CD4-positive, alpha-beta T cell treated with Interleukin-4 for 4 hours (primary cell): ENCODE results near the gene AFAP1.
A peak's percentile ranks its signal among the peaks of the same experiment; 100 is the strongest.

ENCODE experiments used
- DNase-seq: peaks from one replicate; pipeline ENCODE4 v3.0.0-alpha.2; 2020

The AFAP1 gene

GRCh38 chr4:7892212-7893019 lies 47.2 kb downstream of the AFAP1 start:
- DNase-seq, result no peak

- no peak for DNase-seq
Measured at GRCh38 chr4:7890635-7891393, 48.8 kb downstream of the AFAP1 start.

GRCh38 chr4:7887436-7887835 lies 52.2 kb downstream of the AFAP1 start:
- no peak for DNase-seq

- no peak for DNase-seq
Measured at GRCh38 chr4:7886007-7886973, 53.4 kb downstream of the AFAP1 start.

- DNase-seq, result no peak
Measured at GRCh38 chr4:7885216-7886006, 54.2 kb downstream of the AFAP1 start.

- no peak for DNase-seq
Measured at GRCh38 chr4:7880683-7881082, 59.0 kb downstream of the AFAP1 start.

- no peak for DNase-seq
Measured at GRCh38 chr4:7879127-7879526, 60.5 kb downstream of the AFAP1 start.

- DNase-seq, result no peak
Measured at GRCh38 chr4:7878323-7878722, 61.3 kb downstream of the AFAP1 start.

- no peak for DNase-seq
Measured at GRCh38 chr4:7877176-7877575, 62.5 kb downstream of the AFAP1 start.

- DNase-seq, result peak; percentile 69
Measured at GRCh38 chr4:7876201-7876875, 63.3 kb downstream of the AFAP1 start.

GRCh38 chr4:7874838-7875237 lies 64.8 kb downstream of the AFAP1 start:
- DNase-seq, result no peak

GRCh38 chr4:7873881-7874280 lies 65.8 kb downstream of the AFAP1 start:
- no peak for DNase-seq

- no peak for DNase-seq
Measured at GRCh38 chr4:7872264-7872771, 67.3 kb downstream of the AFAP1 start.

GRCh38 chr4:7871356-7871755 lies 68.3 kb downstream of the AFAP1 start:
- DNase-seq, result no peak

- no peak for DNase-seq
Measured at GRCh38 chr4:7868892-7869471, 70.7 kb downstream of the AFAP1 start.

- DNase-seq, result no peak
Measured at GRCh38 chr4:7868436-7868775, 71.3 kb downstream of the AFAP1 start.

GRCh38 chr4:7867701-7868435 lies 71.8 kb downstream of the AFAP1 start:
- DNase-seq, result no peak

- DNase-seq, result no peak
Measured at GRCh38 chr4:7867191-7867590, 72.5 kb downstream of the AFAP1 start.

- DNase-seq, result no peak
Measured at GRCh38 chr4:7865533-7865932, 74.1 kb downstream of the AFAP1 start.

- DNase-seq, result no peak
Measured at GRCh38 chr4:7864685-7865084, 75.0 kb downstream of the AFAP1 start.
